OCI-M2 (cell line): ENCODE measurements around the gene CAST.

ENCODE experiments used
- DNase-seq: peaks from one replicate; lab custom pipeline; 2025; ENCODE audit not compliant: unreplicated experiment; lab: John Stamatoyannopoulos, UW

CAST gene

GRCh38 chr5:96664669-96665068 is 2.5 kb downstream of the CAST start:
- no peak for DNase-seq

- DNase-seq: no peak
Observed at GRCh38 chr5:96668725-96669124, 6.5 kb downstream of the CAST start.

GRCh38 chr5:96669909-96670308 is 7.7 kb downstream of the CAST start:
- no peak for DNase-seq

GRCh38 chr5:96671441-96671840 is 9.3 kb downstream of the CAST start:
- DNase-seq: no peak

GRCh38 chr5:96673127-96673526 is 11.0 kb downstream of the CAST start:
- no peak for DNase-seq

GRCh38 chr5:96675882-96676281 is 13.7 kb downstream of the CAST start:
- DNase-seq: no peak

- DNase-seq: no peak
Observed at GRCh38 chr5:96677496-96677895, 15.3 kb downstream of the CAST start.

- DNase-seq: no peak
Observed at GRCh38 chr5:96679293-96679692, 17.1 kb downstream of the CAST start.

GRCh38 chr5:96680759-96681470 is 18.7 kb downstream of the CAST start:
- no peak for DNase-seq

GRCh38 chr5:96683392-96683791 is 21.2 kb downstream of the CAST start:
- DNase-seq: no peak

- no peak for DNase-seq
Observed at GRCh38 chr5:96683810-96684209, 21.6 kb downstream of the CAST start.

- no peak for DNase-seq
Observed at GRCh38 chr5:96687080-96687479, 24.9 kb downstream of the CAST start.

- DNase-seq: no peak
Observed at GRCh38 chr5:96687812-96688453, 25.8 kb downstream of the CAST start.

- DNase-seq: no peak
Observed at GRCh38 chr5:96690861-96691260, 28.7 kb downstream of the CAST start.

GRCh38 chr5:96691503-96692303 is 29.5 kb downstream of the CAST start:
- DNase-seq: no peak

GRCh38 chr5:96692441-96692840 is 30.3 kb downstream of the CAST start:
- DNase-seq: no peak

GRCh38 chr5:96699186-96699820 is 37.1 kb downstream of the CAST start:
- no peak for DNase-seq

GRCh38 chr5:96702503-96703383 is 40.6 kb downstream of the CAST start:
- peak; percentile 9 for DNase-seq

GRCh38 chr5:96703384-96703920 is 41.3 kb downstream of the CAST start:
- no peak for DNase-seq

- no peak for DNase-seq
Observed at GRCh38 chr5:96703995-96704394, 41.8 kb downstream of the CAST start.
